HCT116 (cell line): ENCODE measurements around the gene KRTAP9-1. TPM values are rescaled to one million over a fixed set of nuclear protein-coding genes. Genes with fewer than 3 reads are reported as not detected.

Experiments
- ATAC-seq: fragments of 200-7000 bp; cut with Tn5 transposase; 2 replicates; pipeline ENCODE4 v1.9.1; 2020; ENCODE audit warnings: mild to moderate bottlenecking, moderate library complexity
- BruUV-seq: library from RNA; stranded (reverse); fragments of 400-500 nt; replicated peaks from 2 replicates; lab custom pipeline; 2021; lab: Mats Ljungman, UMichigan
- CTCF ChIA-PET: fragments of 300-600 bp; sonication (Branson Sonifier 250); formaldehyde crosslinking; loops from one replicate; lab custom pipeline; 2021; ENCODE audit warnings: antibody characterized with exemption; lab: Charles Lee
- POLR2A ChIA-PET: fragments of 300-600, 350-600 bp; sonication (Branson Sonifier 250); formaldehyde crosslinking; loops from one replicate; lab custom pipeline; 2021; ENCODE audit warnings: antibody characterized with exemption; lab: Charles Lee
- RAD21 ChIA-PET, 2 experiments: fragments of 300-600 bp; sonication (Branson Sonifier 250); formaldehyde crosslinking; loops; one replicate each; lab custom pipeline; 2023; ENCODE audit warnings: low total read pairs in 2 of 2; ENCODE audit not compliant: uncharacterized antibody in 2 of 2, unreplicated experiment in 2 of 2, low non-redundant PET in 1 of 2; lab: Charles Lee
- DNase-seq: peaks from one replicate; pipeline ENCODE4 v3.0.0-alpha.2; 2010; ENCODE audit warnings: low read depth, low spot score
- H2AFZ ChIP-seq: fragments of 200-600 bp; shearing (Covaris generic), sonication (generic); 2 replicates; pipeline ENCODE4 v1.6.1; 2017; ENCODE audit warnings: low read depth, mixed run types, mixed read lengths, antibody characterized with exemption, low read length; ENCODE audit not compliant: poor library complexity, severe bottlenecking
- H3K27ac ChIP-seq: 2 replicates; pipeline ENCODE4 v1.5.1; 2012; ENCODE audit warnings: low read depth, low read length
- H3K27me3 ChIP-seq: fragments of 200-600 bp; sonication (generic); 2 replicates; pipeline ENCODE4 v1.6.1; 2016; ENCODE audit warnings: mixed run types, low read length, mixed read lengths; ENCODE audit not compliant: insufficient read depth
- H3K36me3 ChIP-seq, 2 experiments: fragments of 200-500 bp in 1 of 2; fragments of 200-600 bp in 1 of 2; sonication (Bioruptor generic) in 1 of 2; sonication (generic) in 1 of 2; 2 replicates each; pipeline versions ENCODE4 v1.5.1 to v1.6.1; 2014 to 2016; ENCODE audit warnings: low read length in 2 of 2, inconsistent platforms in 1 of 2, mixed read lengths in 1 of 2, mixed run types in 1 of 2; ENCODE audit not compliant: insufficient read depth in 2 of 2, control insufficient read depth in 1 of 2
- H3K4me1 ChIP-seq, 2 experiments: fragments of 200-600 bp in 1 of 2; sonication (generic) in 1 of 2; 2 replicates each; pipeline versions ENCODE4 v1.5.1 to v1.6.1; 2012 to 2017; ENCODE audit warnings: low read length in 2 of 2, inconsistent platforms in 1 of 2, mild to moderate bottlenecking in 1 of 2, mixed read lengths in 1 of 2, mixed run types in 1 of 2, moderate library complexity in 1 of 2; ENCODE audit not compliant: insufficient read depth in 2 of 2, control insufficient read depth in 1 of 2
- H3K4me2 ChIP-seq: fragments of 200-600 bp; sonication (generic); 2 replicates; pipeline ENCODE4 v1.6.1; 2017; ENCODE audit warnings: mixed run types, low read length, mixed read lengths
- H3K4me3 ChIP-seq, 2 experiments: fragments of 200-600 bp in 1 of 2; sonication (generic) in 1 of 2; replicated peaks in 1 of 2; 2 replicates each; pipeline ENCODE4 v1.5.1; 2011 to 2016; ENCODE audit warnings: low read length in 2 of 2, control low read depth in 1 of 2, low read depth in 1 of 2, mild to moderate bottlenecking in 1 of 2, mixed read lengths in 1 of 2, mixed run types in 1 of 2
- H3K79me2 ChIP-seq: fragments of 200-600 bp; sonication (generic); 2 replicates; pipeline ENCODE4 v1.6.1; 2017; ENCODE audit warnings: mild to moderate bottlenecking, mixed run types, low read length, moderate library complexity, mixed read lengths; ENCODE audit not compliant: insufficient read depth
- H3K9ac ChIP-seq: fragments of 200-600 bp; sonication (generic); 2 replicates; pipeline ENCODE4 v1.6.1; 2016; ENCODE audit warnings: low read length, mixed read lengths
- H3K9me2 ChIP-seq: fragments of 200-600 bp; sonication (generic), shearing (Covaris generic); 2 replicates; pipeline ENCODE4 v1.6.1; 2017; ENCODE audit warnings: mixed run types, mild to moderate bottlenecking, moderate library complexity; ENCODE audit not compliant: insufficient read depth
- H3K9me3 ChIP-seq, 2 experiments: fragments of 200-500 bp in 1 of 2; fragments of 200-600 bp in 1 of 2; sonication (Bioruptor generic) in 1 of 2; sonication (generic) in 1 of 2; 2 replicates each; pipeline ENCODE4 v1.6.1; 2014 to 2017; ENCODE audit warnings: low read length in 2 of 2, mixed read lengths in 2 of 2, inconsistent platforms in 1 of 2, low read depth in 1 of 2, mild to moderate bottlenecking in 1 of 2, mixed run types in 1 of 2, moderate library complexity in 1 of 2; ENCODE audit not compliant: control insufficient read depth in 1 of 2, insufficient read depth in 1 of 2
- H4K20me1 ChIP-seq: fragments of 200-600 bp; sonication (generic), shearing (Covaris generic); 2 replicates; pipeline ENCODE4 v1.6.1; 2017; ENCODE audit warnings: mixed run types, mild to moderate bottlenecking, moderate library complexity; ENCODE audit not compliant: insufficient read depth
- ELF1 ChIP-seq: IDR thresholded peaks from 2 replicates; pipeline ENCODE4 v1.6.1; 2012; ENCODE audit warnings: low read depth, borderline replicate concordance
- SIN3A ChIP-seq: IDR thresholded peaks from 2 replicates; pipeline ENCODE4 v1.6.1; 2012; ENCODE audit warnings: low read depth
- SP1 ChIP-seq: IDR thresholded peaks from 2 replicates; pipeline ENCODE4 v1.6.1; 2012; ENCODE audit warnings: low read depth
- SRF ChIP-seq: IDR thresholded peaks from 2 replicates; pipeline ENCODE4 v1.6.1; 2012; ENCODE audit warnings: low read depth
- ZNF274 ChIP-seq: fragments of 200-500 bp; sonication (Bioruptor generic); IDR thresholded peaks from 2 replicates; pipeline ENCODE4 v1.6.1; 2014; ENCODE audit warnings: mild to moderate bottlenecking, low read depth, low read length, inconsistent platforms
- intact Hi-C: fragments of 100-400 bp; cut with micrococcal nuclease; formaldehyde crosslinking; loops from 2 replicates; pipeline ENCODE4 v1.10.0; 2022
- total RNA-seq: library from RNA; stranded (reverse); gene quantifications from one replicate; pipeline ENCODE4 v1.2.1, GENCODE V29; 2021; ENCODE audit not compliant: unreplicated experiment
- TF ChIP-seq, protein P1 (sequence below): IDR thresholded peaks from 2 replicates; pipeline ENCODE4 v1.6.1; 2012

Gene KRTAP9-1
- total RNA-seq, 1 experiment from 2014 or later: not detected

DNA sequence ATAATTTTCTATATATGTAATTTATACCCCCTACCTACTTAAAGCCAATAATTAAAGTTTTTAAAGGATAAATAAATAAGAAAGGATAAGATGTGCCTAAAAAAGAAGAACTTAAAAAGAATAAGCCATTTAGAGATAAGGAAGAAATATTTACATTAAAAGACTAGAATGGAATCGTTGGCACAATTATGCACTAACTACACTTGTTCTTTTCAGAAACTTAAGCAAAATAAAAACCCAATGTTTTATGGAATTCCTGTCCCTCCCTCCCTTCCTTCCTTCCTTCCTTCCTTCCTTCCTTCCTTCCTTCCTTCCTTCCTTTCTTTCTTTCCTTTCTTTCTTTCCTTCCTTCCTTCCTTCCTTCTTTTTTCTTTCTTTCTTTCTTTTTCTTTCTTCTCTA is 44.8 kb upstream of the KRTAP9-1 start:
- Histone ChIP-seq H3K9ac (no peak overlapping the region), H3K4me2 (no peak overlapping the region), H3K27ac (no peak overlapping the region), H4K20me1 (no peaks in the 10 kb centered on the region), H3K4me1 (no peaks in the 10 kb centered on the region; a peak in 1 of 4 replicates), H3K9me3 (peaks cover 0 to 33% of the 10 kb centered on the region in 2 experiments; a peak in 2 of 4 replicates), H3K79me2 (no peaks in the 10 kb centered on the region), H2AFZ (no peak overlapping the region), H3K27me3 (no peaks in the 10 kb centered on the region), H3K36me3 (0 out of 4 replicates have a peak, but pooled peaks cover 0 to 5% of the 10 kb centered on the region in 2 experiments), H3K4me3 (no peak overlapping the region), H3K9me2 (no peaks in the 10 kb centered on the region)
- intact Hi-C loops: no loop called here
- RAD21 ChIA-PET: no interaction called here
- CTCF ChIA-PET: no interaction called here
- POLR2A ChIA-PET: no interaction called here
- ATAC-seq (no peak), DNase-seq (no peak)
- BruUV-seq: no TSS peak
- TF ChIP-seq SRF: no peak
- no peak for TF ChIP-seq SP1
- TF ChIP-seq ZNF274: no peak
- TF ChIP-seq ELF1: no peak
- TF ChIP-seq, protein P1, sequence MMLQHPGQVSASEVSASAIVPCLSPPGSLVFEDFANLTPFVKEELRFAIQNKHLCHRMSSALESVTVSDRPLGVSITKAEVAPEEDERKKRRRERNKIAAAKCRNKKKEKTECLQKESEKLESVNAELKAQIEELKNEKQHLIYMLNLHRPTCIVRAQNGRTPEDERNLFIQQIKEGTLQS: no peak

DNA sequence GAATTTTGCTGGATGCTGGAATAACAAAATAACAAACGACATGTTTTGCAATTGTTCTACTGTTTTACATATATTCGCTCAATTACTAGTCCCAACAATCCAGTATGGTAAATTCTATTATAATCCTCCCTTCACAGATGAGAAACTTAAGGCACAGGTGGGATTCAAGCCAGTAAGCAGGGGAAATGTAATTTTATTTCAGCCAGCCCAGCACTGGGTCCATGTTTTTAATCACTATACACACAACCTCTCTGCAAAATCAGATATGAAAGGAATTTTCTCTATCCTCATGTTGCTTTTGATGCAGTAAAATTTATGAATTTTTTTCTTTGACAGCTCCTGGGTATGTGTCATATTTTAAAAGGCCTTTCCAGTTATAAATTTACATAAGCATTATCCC is 44.4 kb upstream of the KRTAP9-1 start:
- no peak overlapping the region for H3K4me3 ChIP-seq
- no peak overlapping the region for H2AFZ ChIP-seq
- H3K4me2 ChIP-seq: no peak overlapping the region
- no peak for DNase-seq
- no TSS peak for BruUV-seq
- RAD21 ChIA-PET: no interaction called here
- TF ChIP-seq SIN3A: no peak
- TF ChIP-seq, all 23 proteins: peak for 0
- POLR2A ChIA-PET: no interaction called here
- H3K9ac ChIP-seq: no peak overlapping the region
- H3K9me3 ChIP-seq: peaks cover 0 to 30% of the 10 kb centered on the region in 2 experiments; a peak in 2 of 4 replicates
- intact Hi-C loops: no loop called here
- H3K27me3 ChIP-seq: no peaks in the 10 kb centered on the region
- H3K4me1 ChIP-seq: no peaks in the 10 kb centered on the region; a peak in 1 of 4 replicates
- no peaks in the 10 kb centered on the region for H3K79me2 ChIP-seq
- H3K9me2 ChIP-seq: no peaks in the 10 kb centered on the region
- no peak for ATAC-seq
- no peak overlapping the region for H3K27ac ChIP-seq
- H4K20me1 ChIP-seq: no peaks in the 10 kb centered on the region
- 0 out of 4 replicates have a peak, but pooled peaks cover 0 to 5% of the 10 kb centered on the region in 2 experiments for H3K36me3 ChIP-seq
- CTCF ChIA-PET: no interaction called here
